Measurements from ENCODE around the gene UGT1A4. TPM values are rescaled to one million over a fixed set of nuclear protein-coding genes. Genes with fewer than 3 reads are reported as not detected.

UGT1A4 gene
- total RNA-seq, 4 donors from 2014 or later = 0.51 TPM; not detected in 3

DNA sequence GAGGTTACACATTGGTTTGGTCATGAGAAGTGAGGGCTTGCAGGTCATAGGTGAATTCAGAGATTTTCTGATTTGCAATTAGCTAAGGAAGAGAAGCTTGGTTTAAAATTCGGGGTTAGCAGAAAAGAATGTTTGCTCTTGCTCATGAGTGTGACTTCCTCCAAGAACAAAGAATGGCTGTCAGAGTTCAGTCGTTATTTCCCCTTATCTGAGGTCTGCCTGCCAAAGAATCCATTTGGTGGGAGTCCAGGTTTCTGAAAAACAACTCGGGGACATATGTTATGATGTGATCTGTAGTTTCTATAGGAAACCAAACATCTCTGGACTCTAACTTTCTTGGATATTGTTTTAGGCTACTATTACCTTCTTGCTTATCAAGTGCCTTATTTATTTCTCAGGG is 29.0 kb upstream of the UGT1A4 start:
- H3K9me3 ChIP-seq = no peaks in the 10 kb centered on the region
- no peak for TF ChIP-seq POLR2A (IDR thresholded peaks at IDR 0.05)
- TF ChIP-seq, protein P1, sequence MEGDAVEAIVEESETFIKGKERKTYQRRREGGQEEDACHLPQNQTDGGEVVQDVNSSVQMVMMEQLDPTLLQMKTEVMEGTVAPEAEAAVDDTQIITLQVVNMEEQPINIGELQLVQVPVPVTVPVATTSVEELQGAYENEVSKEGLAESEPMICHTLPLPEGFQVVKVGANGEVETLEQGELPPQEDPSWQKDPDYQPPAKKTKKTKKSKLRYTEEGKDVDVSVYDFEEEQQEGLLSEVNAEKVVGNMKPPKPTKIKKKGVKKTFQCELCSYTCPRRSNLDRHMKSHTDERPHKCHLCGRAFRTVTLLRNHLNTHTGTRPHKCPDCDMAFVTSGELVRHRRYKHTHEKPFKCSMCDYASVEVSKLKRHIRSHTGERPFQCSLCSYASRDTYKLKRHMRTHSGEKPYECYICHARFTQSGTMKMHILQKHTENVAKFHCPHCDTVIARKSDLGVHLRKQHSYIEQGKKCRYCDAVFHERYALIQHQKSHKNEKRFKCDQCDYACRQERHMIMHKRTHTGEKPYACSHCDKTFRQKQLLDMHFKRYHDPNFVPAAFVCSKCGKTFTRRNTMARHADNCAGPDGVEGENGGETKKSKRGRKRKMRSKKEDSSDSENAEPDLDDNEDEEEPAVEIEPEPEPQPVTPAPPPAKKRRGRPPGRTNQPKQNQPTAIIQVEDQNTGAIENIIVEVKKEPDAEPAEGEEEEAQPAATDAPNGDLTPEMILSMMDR (IDR thresholded peaks at IDR 0.05 in 4 of 5, conservative IDR thresholded peaks at IDR 0.05 in 1 of 5) = no peak
- intact Hi-C loops (cut with DNase I; ENCODE audit: low total_unique reads) (no loop called here), in situ Hi-C loops (cut with MboI; ENCODE audit: low sequenced_read_pairs in 4 of 4) (no loop called here)
- H3K27me3 ChIP-seq = no peaks in the 10 kb centered on the region
- no peaks in the 10 kb centered on the region for H3K36me3 ChIP-seq
- no peak overlapping the region for H3K4me3 ChIP-seq
- no peaks in the 10 kb centered on the region for H3K4me1 ChIP-seq
- DNase-seq (no peak), ATAC-seq (no peak)
- H3K27ac ChIP-seq = no peak overlapping the region

DNA sequence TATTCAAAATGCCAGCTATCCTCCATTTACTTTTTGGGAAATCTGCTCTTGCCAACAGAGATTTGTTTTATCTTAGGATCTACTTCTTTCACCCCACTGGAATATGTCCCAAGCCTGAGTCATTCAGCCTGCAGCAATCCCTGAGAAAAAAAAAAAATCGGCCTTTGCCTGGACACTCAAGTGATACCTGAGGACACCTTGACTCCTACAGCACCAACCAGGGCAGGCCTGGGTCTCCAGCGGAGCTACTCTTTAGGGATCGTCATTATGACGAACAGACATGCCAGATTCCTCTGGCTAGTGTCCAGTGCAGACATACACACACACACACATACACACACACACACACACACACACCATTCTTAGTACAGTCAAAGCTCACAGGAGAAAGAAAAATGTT is 28.1 kb upstream of the UGT1A4 start:
- Histone ChIP-seq H3K36me3 (no peaks in the 10 kb centered on the region), H3K27me3 (no peaks in the 10 kb centered on the region), H3K27ac (no peak overlapping the region), H3K4me3 (no peak overlapping the region), H3K9me3 (no peaks in the 10 kb centered on the region), H3K4me1 (no peaks in the 10 kb centered on the region)
- DNase-seq (no peak), ATAC-seq (no peak)
- no peak for TF ChIP-seq POLR2A (IDR thresholded peaks at IDR 0.05)
- TF ChIP-seq, protein P1 (IDR thresholded peaks at IDR 0.05 in 4 of 5, conservative IDR thresholded peaks at IDR 0.05 in 1 of 5) = no peak
- in situ Hi-C loops (cut with MboI; ENCODE audit: low sequenced_read_pairs in 4 of 4) = no loop called here
- intact Hi-C loops (cut with DNase I; ENCODE audit: low total_unique reads) = no loop called here

DNA sequence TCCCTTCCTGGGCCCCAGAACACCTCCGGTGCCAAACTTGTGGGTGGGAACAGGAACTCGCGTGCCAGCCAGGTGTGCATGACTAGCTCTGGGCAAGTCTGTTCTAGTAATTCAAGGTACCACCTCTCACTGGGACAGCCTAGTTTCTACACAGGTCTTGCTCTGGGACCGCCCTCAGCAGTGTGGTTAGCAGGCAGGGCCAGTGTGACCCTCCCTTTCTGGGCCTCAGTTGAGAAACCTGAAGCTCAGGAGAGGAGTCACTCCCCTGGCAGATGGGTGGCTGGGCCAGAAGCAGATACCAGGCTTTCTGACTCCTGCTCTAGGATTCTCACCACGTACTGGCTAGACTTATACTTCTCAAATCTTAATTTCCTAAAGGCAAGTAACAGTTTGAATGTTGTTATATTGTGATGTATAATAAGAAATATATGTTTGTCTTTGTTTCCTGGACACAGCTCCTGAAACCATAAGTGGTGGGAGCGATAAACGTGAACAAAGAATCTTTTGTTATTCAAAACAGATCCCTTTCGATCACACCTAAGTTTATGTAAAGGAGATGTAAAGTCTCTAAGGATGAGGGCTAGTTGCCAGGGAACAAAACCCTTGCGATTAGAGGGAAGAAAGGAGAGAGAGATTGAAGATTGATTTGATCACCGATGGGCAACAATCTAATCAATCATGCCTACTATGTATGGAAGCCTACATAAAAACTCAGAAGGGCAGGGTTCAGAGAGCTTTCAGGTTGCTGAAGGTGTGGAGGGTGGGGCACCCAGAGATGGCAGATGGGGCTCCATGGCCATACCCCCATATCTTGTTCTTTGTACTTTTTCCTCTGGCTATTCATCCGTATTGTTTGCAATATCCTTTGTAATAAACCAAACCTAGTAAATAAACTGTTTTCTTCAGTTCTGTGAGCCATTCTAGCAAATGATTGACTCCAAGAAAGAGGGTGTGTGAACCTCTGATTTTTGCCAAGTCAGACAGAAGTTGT is 26.8 kb upstream of the UGT1A4 start:
- Histone ChIP-seq H3K27me3 (no peaks in the 10 kb centered on the region), H3K4me3 (no peak overlapping the region), H3K4me1 (no peaks in the 10 kb centered on the region), H3K36me3 (no peaks in the 10 kb centered on the region), H3K9me3 (no peaks in the 10 kb centered on the region), H3K27ac (no peak overlapping the region)
- no peak for DNase-seq
- ATAC-seq = no peak
- intact Hi-C loops (cut with DNase I; ENCODE audit: low total_unique reads) (no loop called here), in situ Hi-C loops (cut with MboI; ENCODE audit: low sequenced_read_pairs in 4 of 4) (no loop called here)
- no peak for TF ChIP-seq POLR2A (IDR thresholded peaks at IDR 0.05)

DNA sequence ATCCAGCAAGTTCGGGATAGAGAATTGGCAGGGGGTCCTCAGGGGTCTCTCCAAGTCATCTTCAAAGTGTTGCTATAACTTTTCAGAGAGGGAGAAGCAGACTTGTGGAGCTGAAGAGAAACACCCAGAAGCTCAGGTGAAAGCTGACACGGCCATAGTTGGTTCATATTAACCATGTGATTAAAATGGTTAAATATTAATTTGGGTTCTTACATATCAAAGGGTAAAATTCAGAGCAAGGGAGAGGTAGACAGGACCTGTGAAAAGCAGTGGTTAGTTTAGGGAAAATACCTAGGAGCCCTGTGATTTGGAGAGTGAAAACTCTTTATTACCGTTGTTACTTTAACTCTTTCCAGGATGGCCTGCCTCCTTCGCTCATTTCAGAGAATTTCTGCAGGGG is 25.9 kb upstream of the UGT1A4 start, which contains the start of gene UGT1A6:
Gene UGT1A6 (plus strand): TSS at position 243 of the 400 bp plus-strand sequence. CDS start 115 bp downstream, at position 358.
- no peak within 1 kb of the TSS for H3K4me3 ChIP-seq
- ATAC-seq (no peak), DNase-seq (no peak)
- H3K27me3 ChIP-seq = no peaks in the 10 kb centered on the region
- no peaks in the 10 kb centered on the region for H3K9me3 ChIP-seq
- in situ Hi-C loops (cut with MboI; ENCODE audit: low sequenced_read_pairs in 4 of 4) (no loop called here), intact Hi-C loops (cut with DNase I; ENCODE audit: low total_unique reads) (no loop called here)
- H3K4me1 ChIP-seq = no peaks in the 10 kb centered on the region
- no peaks in the 10 kb centered on the region for H3K36me3 ChIP-seq
- TF ChIP-seq, protein P1 (IDR thresholded peaks at IDR 0.05 in 4 of 5, conservative IDR thresholded peaks at IDR 0.05 in 1 of 5) = no peak
- no peak for TF ChIP-seq POLR2A (IDR thresholded peaks at IDR 0.05)
- no peak within 1 kb of the TSS for H3K27ac ChIP-seq

DNA sequence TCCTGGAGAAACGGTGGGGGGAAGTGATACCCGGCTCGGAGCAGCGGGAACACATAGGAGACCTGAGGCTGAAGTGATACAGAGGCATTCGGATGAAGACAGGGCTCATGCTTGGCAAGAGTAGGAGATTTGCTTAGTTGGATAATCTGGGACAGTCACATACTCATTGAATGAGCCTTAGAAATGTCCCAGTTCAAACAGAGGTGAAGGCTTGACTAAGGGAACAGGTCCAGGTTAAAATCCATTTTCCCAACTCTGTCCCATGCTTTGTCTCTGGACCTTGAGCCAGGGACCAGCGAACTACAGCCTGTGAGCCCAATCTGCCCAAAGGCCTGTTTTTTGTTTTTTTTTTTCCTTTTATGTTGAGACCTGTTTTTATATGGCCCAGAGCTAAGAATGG is 24.6 kb upstream of the UGT1A4 start:
- Histone ChIP-seq H3K9me3 (no peaks in the 10 kb centered on the region), H3K4me3 (no peak overlapping the region), H3K27me3 (no peaks in the 10 kb centered on the region), H3K4me1 (no peaks in the 10 kb centered on the region), H3K36me3 (no peaks in the 10 kb centered on the region), H3K27ac (no peak overlapping the region)
- in situ Hi-C loops (cut with MboI; ENCODE audit: low sequenced_read_pairs in 4 of 4) = no loop called here
- no peak for TF ChIP-seq POLR2A (IDR thresholded peaks at IDR 0.05)
- TF ChIP-seq, protein P1 (IDR thresholded peaks at IDR 0.05 in 4 of 5, conservative IDR thresholded peaks at IDR 0.05 in 1 of 5) = no peak
- intact Hi-C loops (cut with DNase I; ENCODE audit: low total_unique reads) = no loop called here
- DNase-seq (no peak), ATAC-seq (no peak)

Measured in gastrocnemius medialis (tissue), 4 donors.